ENCODE measurements around the gene GOLGA8J. TPM values are rescaled to one million over a fixed set of nuclear protein-coding genes. Genes with fewer than 3 reads are reported as not detected.
"Not testable (repeated sequence)": the region's sequence is repeated elsewhere in the genome, so short reads cannot be mapped to it uniquely, and the experiment has no call there.

GOLGA8J gene
- total RNA-seq, 2 experiments from 2014 or later: not detected

DNA sequence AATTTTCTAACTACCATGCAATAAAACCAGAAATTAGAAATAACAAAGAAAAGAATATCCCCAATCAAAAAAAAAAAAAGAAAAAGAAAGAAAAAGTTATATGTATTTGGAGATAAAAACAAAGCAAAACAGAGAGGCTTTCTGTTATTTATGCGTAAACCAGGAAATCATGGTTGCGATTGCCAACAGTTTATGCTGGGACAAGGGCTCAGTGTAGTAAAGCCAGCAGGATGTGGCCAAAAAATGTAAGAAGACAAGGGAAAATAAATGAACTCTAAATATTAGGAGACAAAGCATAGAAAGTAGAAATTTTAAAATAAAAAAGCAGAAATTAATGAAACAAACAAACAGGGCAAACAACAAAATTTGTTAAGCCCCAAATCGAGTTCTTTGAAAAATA, 27.2 kb upstream of the GOLGA8J start:
- Mint-ChIP-seq H3K4me1 (no peaks in the 10 kb centered on the region), H3K36me3 (ENCODE audit: low read depth) (no peaks in the 10 kb centered on the region), H3K4me3 (no peak overlapping the region), H3K9me3 (no peaks in the 10 kb centered on the region), H3K27ac (no peak overlapping the region), H3K27me3 (peaks cover 8% of the 10 kb centered on the region)
- no peak for DNase-seq
- ChIA-PET CTCF (no interaction called here), POLR2A (no interaction called here)

DNA sequence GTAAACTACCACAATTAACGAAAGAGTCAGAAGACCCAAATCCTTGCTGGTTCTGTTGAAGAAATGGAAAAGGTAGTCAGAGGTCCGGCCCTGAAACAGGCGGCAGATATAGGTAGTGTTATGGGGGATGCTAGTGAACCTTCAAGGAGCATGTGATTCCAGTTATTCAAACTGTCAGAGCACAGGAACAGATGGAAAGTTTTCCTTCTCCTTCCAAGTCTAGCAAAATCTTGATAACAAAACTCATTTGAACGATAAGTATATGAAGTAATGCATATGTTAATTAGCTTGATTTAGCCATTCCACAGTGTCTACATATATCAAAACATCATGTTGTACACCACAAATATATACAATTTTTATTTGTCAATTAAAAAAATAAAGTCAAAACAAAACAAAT, 26.6 kb upstream of the GOLGA8J start:
- Mint-ChIP-seq H3K4me3 (no peak overlapping the region), H3K36me3 (ENCODE audit: low read depth) (no peaks in the 10 kb centered on the region), H3K27ac (no peak overlapping the region), H3K27me3 (peaks cover 7% of the 10 kb centered on the region), H3K9me3 (no peaks in the 10 kb centered on the region), H3K4me1 (no peaks in the 10 kb centered on the region)
- no peak for DNase-seq
- ChIA-PET CTCF (no interaction called here), POLR2A (no interaction called here)

DNA sequence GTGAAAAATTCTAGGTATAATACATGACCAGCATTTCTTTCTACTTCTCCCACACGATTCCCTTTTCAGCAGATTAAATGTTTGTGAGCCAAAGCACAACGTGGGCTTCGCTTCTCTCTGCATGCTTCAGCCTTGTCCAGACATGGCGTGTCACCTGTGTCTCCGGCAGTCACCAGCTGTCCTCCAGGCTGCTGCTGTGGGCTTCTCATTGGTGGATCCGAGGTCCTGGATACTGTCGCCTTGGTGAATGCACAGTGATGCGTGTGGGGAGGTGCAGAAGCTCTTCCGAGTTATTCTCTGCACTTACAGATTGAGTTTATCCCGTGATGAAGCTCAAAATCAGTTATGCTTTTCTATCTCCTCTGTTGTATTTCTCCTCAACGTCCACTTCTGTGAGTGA, 23.0 kb upstream of the GOLGA8J start:
- CTCF ChIA-PET: no interaction called here
- Mint-ChIP-seq H3K4me1 (no peaks in the 10 kb centered on the region), H3K4me3 (no peak overlapping the region), H3K27ac (no peak overlapping the region), H3K9me3 (no peaks in the 10 kb centered on the region), H3K36me3 (ENCODE audit: low read depth) (no peaks in the 10 kb centered on the region), H3K27me3 (peaks cover 1% of the 10 kb centered on the region)
- POLR2A ChIA-PET: no interaction called here
- no peak for DNase-seq

DNA sequence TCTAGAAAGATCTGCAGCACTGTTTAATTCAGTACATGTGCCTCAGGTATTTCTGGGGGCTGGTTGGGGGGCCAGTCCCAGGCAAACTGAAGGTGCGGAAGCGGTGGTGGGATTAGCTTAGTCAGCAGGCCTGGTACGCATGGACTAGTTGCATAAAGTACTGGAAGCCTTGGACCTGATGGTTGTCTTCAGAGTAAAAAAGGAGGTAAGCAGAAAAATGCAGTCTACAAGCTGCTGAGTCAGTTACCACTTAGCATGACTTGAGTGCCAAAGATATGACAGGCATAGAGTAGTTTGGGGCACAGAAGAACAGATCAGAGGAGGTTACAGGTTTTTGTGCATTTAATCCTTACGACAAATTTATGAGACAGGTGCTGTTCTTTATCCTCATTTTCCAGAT, 19.9 kb upstream of the GOLGA8J start:
- Mint-ChIP-seq H3K4me3 (no peak overlapping the region), H3K9me3 (no peaks in the 10 kb centered on the region), H3K36me3 (ENCODE audit: low read depth) (no peaks in the 10 kb centered on the region), H3K4me1 (no peaks in the 10 kb centered on the region), H3K27me3 (peaks cover 1% of the 10 kb centered on the region), H3K27ac (no peak overlapping the region)
- no peak for DNase-seq
- ChIA-PET CTCF (no interaction called here), POLR2A (no interaction called here)

DNA sequence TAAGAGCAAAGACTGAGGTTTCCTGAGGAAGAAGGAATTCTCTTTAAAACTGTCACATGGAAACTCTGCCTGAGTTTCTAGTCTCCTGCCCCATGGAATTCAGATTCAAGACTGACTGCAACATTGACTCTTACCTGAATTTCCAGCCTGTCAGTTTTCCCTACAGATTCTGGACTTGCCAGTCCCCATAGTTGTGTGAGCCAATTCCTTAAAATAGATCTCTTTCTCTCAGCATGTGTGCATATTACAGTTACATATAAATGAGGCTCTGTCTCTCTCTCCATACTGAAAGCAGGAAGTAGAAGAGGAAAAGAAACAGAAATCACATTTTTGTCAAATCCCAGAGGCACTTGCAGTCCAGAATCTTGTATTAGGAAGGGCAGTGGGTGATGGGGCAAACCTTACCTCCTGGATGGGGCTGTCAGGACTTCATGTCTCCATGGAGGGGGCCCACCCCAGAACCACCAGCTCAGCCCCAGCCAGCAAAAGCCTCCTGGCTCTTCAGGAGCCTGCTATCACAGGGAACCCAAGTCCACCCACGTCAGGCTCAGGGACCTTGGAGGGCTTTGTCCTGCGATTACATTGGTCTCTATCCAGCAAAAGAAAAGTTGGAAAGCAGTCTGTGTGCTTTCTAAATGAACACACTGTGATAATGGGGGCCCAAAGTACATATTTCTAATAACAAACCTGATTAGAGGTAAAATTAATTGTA, 18.8 kb upstream of the GOLGA8J start:
- POLR2A ChIA-PET: no interaction called here
- CTCF ChIA-PET: no interaction called here
- Mint-ChIP-seq H3K27me3 (no peaks in the 10 kb centered on the region), H3K4me1 (no peaks in the 10 kb centered on the region), H3K9me3 (no peaks in the 10 kb centered on the region), H3K36me3 (ENCODE audit: low read depth) (no peaks in the 10 kb centered on the region), H3K27ac (no peak overlapping the region), H3K4me3 (no peak overlapping the region)
- no peak for DNase-seq

DNA sequence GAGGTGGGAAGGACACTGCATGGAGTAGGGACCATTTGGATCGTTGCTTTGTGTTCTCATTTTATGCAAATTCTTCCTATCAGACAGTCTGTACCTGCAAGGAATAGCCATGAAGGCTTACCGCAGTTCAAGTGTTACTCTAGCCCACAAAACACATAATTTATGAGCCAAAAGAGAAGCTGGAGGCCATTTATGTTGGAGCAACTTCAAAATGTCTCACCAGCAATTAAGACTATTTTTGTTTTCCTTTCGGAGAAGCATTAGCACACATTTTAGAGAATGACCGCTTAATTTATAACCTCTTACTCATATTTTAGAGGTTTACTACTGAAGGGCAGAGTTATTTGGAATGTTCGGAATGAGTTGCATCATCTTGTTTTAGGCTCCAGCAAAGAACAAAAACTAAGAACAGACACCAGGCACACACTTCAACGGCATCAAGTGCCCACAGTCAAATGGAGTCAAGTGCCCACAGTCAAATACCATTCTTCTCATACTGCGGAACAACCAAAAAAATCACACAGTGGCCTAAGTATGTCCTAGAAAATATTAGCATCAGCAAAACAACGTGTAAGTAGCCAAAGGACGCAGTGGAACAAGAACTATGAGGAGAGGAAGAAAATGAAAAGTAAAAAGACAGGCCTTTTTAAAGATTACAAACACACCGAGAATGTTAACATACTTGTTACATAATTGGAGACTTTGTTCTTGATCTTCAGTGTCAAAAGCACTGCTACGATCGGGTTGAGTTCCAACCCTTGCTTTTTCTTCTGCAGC, 17.5 kb upstream of the GOLGA8J start:
- POLR2A ChIA-PET: no interaction called here
- Mint-ChIP-seq H3K27me3 (no peaks in the 10 kb centered on the region), H3K36me3 (ENCODE audit: low read depth) (no peaks in the 10 kb centered on the region), H3K4me1 (no peaks in the 10 kb centered on the region), H3K27ac (no peak overlapping the region), H3K9me3 (no peaks in the 10 kb centered on the region), H3K4me3 (no peak overlapping the region)
- CTCF ChIA-PET: no interaction called here
- no peak for DNase-seq

DNA sequence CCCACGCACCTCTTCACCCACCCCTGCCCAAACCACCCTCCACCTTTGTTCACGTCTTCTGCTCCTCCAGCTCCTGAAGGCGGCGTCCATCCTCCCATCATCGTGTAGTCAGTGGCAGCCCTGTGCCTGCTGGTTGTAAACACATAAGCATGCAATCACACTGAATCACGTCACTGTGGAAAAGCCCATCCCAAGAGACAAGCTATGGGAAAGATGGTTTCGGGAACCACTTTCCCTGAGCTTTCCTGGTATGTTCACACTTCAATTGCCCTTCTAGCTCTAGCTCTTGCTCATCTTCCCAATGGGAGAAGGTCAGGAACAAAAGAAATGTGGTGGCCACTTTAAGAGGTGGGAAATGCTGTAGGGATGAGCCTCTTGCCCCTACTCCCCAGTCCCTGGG, 14.4 kb upstream of the GOLGA8J start:
- Mint-ChIP-seq H3K36me3 (ENCODE audit: low read depth) (no peaks in the 10 kb centered on the region), H3K4me3 (no peak overlapping the region), H3K27ac (no peak overlapping the region), H3K27me3 (no peaks in the 10 kb centered on the region), H3K4me1 (no peaks in the 10 kb centered on the region), H3K9me3 (no peaks in the 10 kb centered on the region)
- no peak for DNase-seq
- POLR2A ChIA-PET: no interaction called here
- CTCF ChIA-PET: no interaction called here

DNA sequence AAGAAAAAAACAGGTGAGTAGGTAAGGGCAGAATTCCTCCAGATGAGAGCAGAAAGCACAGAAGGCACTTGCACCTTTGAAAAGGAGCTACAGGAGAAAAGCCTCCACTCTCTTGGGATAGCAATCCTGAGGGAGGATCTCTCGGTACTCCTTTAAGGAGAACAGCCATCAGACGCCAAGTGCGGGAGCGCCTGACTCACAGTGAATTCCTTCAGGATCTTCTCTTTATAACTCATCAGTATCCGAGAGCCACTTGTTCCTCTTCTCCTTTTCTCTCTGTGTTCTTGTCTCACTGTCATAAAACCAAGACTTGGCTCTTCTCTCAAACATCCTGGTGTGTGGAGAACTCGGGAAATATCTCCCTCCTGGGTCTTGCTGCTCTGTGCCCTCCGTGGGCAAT, 10.1 kb upstream of the GOLGA8J start:
- Mint-ChIP-seq H3K27me3 (peaks cover 5% of the 10 kb centered on the region), H3K4me1 (no peaks in the 10 kb centered on the region), H3K36me3 (ENCODE audit: low read depth) (no peaks in the 10 kb centered on the region), H3K4me3 (no peak overlapping the region), H3K9me3 (no peaks in the 10 kb centered on the region), H3K27ac (no peak overlapping the region)
- CTCF ChIA-PET: no interaction called here
- no peak for DNase-seq
- POLR2A ChIA-PET: no interaction called here

DNA sequence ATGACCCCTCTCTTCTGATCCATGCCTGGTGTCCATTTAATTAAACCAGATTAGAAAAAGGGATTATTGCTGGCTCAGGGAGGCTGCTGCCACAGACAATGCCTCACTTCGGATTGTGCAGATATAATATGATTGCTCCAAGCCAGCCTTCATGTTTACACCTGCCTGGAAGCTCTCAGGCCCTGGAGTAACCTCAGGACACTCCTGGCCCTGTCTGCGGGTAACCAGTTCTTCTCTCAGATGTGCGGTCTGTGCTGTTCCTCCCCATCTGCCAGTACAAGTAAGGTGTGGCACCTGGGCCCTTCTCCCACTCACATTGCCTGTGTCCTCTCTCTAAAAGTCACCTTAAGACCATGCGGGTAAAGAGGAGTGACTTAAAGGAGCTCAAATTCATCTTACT, 8.8 kb upstream of the GOLGA8J start:
- no peak for DNase-seq
- Mint-ChIP-seq H3K4me1 (no peaks in the 10 kb centered on the region), H3K9me3 (no peaks in the 10 kb centered on the region), H3K27ac (no peak overlapping the region), H3K4me3 (no peak overlapping the region), H3K27me3 (peaks cover 8% of the 10 kb centered on the region), H3K36me3 (ENCODE audit: low read depth) (no peaks in the 10 kb centered on the region)
- ChIA-PET CTCF (no interaction called here), POLR2A (no interaction called here)

DNA sequence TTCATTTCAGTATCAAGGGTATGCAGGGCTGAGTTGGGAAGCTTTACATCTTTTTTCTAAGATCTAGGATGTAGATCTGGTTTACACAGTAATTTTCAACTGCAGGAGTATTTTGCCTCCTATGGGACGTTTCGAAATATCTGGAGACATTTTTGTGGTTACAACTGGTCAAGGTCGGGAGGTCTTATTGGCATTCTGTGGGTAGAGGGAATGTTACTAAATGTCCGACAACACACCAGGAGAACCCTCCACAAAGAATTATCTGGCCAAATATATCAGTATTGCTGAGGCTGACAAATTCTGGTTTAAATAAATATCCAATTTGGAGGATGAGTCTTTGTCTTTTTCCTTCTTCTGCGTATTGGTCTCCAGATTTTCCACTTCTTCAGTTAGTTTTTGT, 1.9 kb upstream of the GOLGA8J start:
- DNase-seq; POLR2A ChIA-PET; H3K9me3 Mint-ChIP-seq; H3K36me3 Mint-ChIP-seq (ENCODE audit: low read depth); CTCF ChIA-PET; H3K27ac Mint-ChIP-seq; H3K4me1 Mint-ChIP-seq; H3K27me3 Mint-ChIP-seq; H3K4me3 Mint-ChIP-seq: not testable (repeated sequence)

DNA sequence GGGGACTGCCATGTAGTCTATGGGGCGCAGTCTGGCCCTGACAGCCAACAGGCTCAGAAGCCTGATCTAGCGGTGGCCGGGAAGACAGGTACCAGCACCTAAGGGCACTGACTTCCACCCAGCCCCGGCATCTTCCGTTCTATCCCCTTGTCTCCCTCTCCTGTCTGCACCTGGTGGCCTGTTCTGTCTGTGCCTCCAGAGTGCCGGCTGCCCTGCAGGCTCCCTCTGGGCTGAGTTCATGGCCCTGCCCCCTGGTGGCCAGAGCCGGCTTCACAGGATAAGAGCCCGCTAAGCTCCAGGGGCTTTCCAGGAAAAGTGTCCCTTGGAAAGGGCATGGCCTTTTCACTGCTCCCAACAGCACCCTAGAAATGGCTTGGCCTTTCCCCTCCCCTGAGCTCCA, 15.1 kb downstream of the GOLGA8J start:
- DNase-seq; H3K27me3 Mint-ChIP-seq; H3K36me3 Mint-ChIP-seq (ENCODE audit: low read depth); H3K4me3 Mint-ChIP-seq; POLR2A ChIA-PET; CTCF ChIA-PET; H3K27ac Mint-ChIP-seq; H3K4me1 Mint-ChIP-seq; H3K9me3 Mint-ChIP-seq: not testable (repeated sequence)

DNA sequence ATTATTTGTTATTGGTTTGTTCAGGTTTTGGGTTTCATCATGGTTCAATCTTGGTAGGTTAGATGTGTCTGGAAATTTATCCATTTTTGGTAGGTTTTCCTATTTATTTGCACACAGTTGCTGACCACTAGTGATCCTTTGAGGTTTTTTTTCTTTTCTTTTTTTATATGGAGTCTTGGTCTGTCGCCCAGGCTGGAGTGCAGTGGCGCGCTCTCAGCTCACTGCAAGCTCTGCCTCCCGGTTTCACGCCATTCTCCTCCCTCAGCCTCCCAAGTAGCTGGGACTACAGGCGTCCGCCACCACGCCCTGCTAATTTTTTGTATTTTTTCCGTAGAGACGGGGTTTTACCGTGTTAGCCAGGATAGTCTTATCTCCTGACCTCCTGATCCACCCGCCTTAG, 20.1 kb downstream of the GOLGA8J start:
- H3K4me3 Mint-ChIP-seq; H3K27me3 Mint-ChIP-seq; DNase-seq; H3K4me1 Mint-ChIP-seq; H3K36me3 Mint-ChIP-seq (ENCODE audit: low read depth); POLR2A ChIA-PET; H3K27ac Mint-ChIP-seq; H3K9me3 Mint-ChIP-seq; CTCF ChIA-PET: not testable (repeated sequence)

DNA sequence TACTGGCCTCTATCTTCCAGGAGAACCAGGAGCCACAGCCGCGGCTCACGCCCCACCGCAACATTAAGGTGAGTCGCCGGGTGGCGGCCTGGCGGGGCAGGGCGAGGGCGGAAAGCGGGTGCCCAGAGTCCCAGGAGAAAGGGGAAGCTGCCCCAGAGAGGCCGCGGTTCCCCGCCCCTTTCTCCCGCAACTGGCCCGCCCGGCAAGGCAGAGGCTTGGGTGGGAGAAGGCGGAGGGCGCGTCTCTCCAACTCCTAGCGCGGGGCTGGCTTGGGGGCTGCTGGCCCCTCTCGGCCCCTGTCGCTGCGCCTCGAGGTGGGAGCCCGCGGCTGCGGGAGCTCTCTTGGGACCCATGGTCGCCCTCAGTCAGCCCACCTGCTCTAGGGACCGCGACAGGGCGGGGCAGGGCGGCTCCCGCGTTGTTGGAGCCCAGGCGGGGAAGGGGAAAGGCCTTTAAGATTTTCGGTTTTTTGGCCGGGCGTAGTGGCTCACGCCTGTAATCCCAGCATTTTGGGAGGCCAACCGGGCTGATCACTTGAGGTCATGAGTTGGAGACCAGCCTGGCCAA, 21.3 kb downstream of the GOLGA8J start:
- H3K27me3 Mint-ChIP-seq; CTCF ChIA-PET; POLR2A ChIA-PET; H3K9me3 Mint-ChIP-seq; H3K4me1 Mint-ChIP-seq; DNase-seq; H3K4me3 Mint-ChIP-seq; H3K27ac Mint-ChIP-seq; H3K36me3 Mint-ChIP-seq (ENCODE audit: low read depth): not testable (repeated sequence)

DNA sequence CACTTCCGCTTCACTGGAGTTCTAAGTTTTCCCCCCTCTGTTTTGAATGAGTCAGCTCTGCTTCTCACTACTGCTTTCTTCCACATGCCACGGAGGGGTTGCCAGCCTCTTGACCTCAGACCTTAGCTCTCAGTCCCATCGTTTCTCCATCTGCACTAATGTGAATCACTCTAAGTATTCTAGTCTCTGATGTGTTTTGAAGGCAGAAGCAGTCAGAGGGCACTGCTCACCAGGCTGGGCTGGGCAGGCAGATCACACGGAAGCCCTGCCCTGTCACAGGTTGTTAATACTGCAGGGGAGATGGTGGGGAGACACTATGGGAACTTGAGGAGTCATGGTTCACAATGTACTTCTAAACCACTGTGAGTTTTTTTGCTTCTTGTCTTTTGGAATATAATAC, 27.8 kb downstream of the GOLGA8J start:
- H3K9me3 Mint-ChIP-seq: not testable (repeated sequence)

More for the DNA sequence above, 27.8 kb downstream of the GOLGA8J start:
- POLR2A ChIA-PET; H3K4me3 Mint-ChIP-seq; H3K4me1 Mint-ChIP-seq; DNase-seq; CTCF ChIA-PET; H3K27ac Mint-ChIP-seq; H3K36me3 Mint-ChIP-seq (ENCODE audit: low read depth); H3K27me3 Mint-ChIP-seq: not testable (repeated sequence)
